Measurements from ENCODE around the gene OPRL1. TPM values are rescaled to one million over a fixed set of nuclear protein-coding genes. Genes with fewer than 3 reads are reported as not detected.

The OPRL1 gene
- total and polyA plus RNA-seq, 2 of the 8 experiments (the other 6 are each of a cell fraction or from before 2014, with no cell fraction given), result 0.63 to 0.98 TPM

- no peak for TF ChIP-seq RFX5 (IDR thresholded peaks at IDR 0.05; ENCODE audit: borderline replicate concordance, low read depth, low read length)
- no peak for TF ChIP-seq SRF (IDR thresholded peaks at IDR 0.05; ENCODE audit: low read depth, low read length)
- TF ChIP-seq E2F6 (IDR thresholded peaks at IDR 0.05), result no peak
- no peak for TF ChIP-seq TEAD4 (IDR thresholded peaks at IDR 0.05; ENCODE audit: low read depth, low read length)
Observed at GRCh38 chr20:64031822-64032314, 48.0 kb upstream of the OPRL1 start (continued).
